GM21717 (cell line): ENCODE measurements around the gene MACROD2.

Experiments
- ATAC-seq: cut with Tn5 transposase; IDR thresholded peaks from one replicate; pipeline ENCODE4 v1.9.1; 2021; ENCODE audit warnings: mild to moderate bottlenecking, moderate library complexity; ENCODE audit not compliant: unreplicated experiment

The MACROD2 gene

DNA sequence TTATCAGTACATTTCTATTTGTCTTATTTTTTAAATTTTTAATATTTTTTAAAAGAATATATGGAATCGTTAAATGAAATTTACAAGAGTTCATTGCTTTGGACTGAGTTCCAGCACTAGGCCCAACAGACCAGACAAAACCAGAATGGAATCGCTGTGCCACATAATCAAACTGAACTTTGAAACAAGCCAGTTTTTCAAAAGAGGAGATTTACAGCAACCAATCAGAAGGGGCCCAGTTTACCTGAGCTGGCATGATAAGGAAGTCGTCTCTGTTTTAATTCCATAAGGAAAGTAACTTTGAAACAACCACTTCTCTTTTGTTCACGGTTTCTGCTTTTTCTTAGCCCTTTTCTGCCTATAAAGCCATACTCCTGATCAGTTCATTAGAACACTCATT is 635.7 kb downstream of the MACROD2 start:
- no peak for ATAC-seq

DNA sequence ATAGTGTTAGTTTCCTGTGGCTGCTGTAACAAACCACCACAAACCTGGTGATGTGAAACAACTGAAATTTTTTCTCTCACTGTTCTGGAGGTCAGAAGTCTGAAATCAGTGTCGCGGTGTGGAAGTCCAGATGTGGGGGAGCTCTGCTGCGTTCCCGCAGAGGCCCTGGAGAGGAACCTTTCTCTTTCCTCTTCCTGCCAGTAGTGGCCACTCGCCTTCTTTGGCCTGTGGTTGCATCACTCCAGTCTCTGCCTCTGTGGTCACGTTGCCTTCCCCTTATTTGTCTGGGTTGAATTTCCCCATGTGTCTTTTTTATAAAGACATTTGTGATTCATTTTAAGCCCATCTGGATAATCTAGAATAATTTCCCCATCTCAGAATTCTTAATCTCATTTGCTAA is 637.6 kb downstream of the MACROD2 start:
- ATAC-seq, result no peak

DNA sequence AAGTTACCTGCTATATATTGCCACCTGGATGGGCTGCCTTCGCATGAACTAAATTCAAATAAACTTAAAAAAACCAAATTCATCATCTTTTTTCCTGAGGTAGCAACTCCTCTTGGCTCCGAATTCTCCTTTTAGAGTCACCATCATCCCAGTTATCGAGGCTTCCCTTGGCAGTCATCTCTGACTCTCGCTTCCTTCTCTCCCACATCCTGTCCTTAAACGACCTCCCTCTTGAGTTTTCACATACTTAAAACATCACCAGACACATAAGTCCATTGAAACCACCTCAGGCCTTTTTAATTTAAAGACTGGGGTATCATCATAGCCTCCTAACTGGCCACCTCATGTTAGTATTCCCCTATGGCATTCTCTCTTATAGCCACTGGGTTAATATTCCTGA is 638.2 kb downstream of the MACROD2 start:
- no peak for ATAC-seq

DNA sequence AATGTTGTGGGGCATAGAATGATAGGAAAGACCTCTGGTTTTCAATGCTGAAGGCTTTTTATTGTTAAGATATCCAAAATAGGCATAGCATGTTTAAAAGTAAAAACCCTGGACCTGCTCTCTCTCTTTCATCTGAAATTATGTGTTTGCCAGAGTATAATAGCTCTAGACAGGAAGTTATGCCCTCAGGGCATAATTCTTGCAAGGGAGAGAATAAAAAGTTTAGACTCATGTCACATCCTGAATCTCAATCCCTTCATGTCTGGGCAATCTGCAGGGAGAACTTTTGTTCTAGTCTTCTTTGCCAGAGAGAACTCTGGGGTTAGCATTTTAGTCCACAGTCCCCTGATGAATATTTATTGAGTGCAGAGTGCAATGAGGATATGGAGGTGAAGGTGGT is 639.3 kb downstream of the MACROD2 start:
- no peak for ATAC-seq

DNA sequence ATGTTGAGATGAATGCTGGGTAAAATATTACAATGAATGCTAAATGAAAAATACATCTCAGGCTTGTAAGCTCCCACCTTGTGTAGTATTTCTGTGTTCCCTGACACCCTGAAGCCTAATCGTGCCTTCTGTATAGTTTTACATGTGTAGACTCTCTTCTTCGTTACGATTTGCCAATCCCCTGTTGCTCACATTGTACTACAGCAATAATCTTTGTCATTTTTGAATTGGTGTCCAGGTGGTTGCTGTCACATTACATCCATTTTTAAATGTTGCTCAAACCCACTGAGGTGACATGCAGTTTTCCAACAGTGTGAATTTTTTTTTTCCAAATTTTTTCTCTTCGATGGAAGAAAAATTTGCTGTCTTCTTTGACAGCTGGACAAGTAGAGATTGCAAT is 642.1 kb downstream of the MACROD2 start:
- ATAC-seq, result no peak

DNA sequence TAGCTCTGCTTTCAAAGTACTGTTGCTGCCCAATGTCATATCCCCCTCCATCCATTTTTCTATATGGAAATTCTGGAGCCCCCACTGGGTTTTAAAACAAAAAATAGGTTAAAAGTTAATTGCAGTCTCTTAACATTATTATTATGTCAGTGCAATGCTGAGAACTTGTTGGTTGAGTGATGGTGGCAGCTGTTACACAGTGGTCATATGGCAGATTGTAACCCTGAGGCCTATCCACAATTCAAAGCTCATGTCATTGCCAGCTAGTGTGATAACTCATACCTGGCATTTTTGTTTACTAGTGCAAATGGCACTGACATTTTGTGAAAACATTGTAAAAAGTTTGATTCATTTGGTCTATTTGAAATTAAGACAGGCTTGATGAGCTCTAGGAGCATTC is 647.8 kb downstream of the MACROD2 start:
- ATAC-seq, result no peak

DNA sequence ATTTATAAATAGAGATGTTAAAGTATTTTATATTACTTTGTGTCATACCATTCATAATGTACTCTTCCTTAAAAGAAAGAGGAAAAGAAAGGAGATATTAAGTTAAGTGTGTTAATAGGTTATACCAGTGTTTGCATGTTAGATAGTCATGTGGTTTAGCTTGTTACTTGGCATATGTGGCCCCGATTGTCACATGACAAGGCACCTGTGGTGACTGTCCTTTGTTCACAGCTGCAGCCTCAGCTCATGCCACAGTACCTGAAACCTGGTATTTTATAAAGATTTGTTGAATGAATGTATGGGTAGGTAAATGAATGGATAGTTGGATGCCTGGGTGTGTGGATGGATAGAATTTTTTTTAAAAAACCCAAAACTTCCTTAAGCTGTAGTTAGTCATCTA is 648.2 kb downstream of the MACROD2 start:
- no peak for ATAC-seq

DNA sequence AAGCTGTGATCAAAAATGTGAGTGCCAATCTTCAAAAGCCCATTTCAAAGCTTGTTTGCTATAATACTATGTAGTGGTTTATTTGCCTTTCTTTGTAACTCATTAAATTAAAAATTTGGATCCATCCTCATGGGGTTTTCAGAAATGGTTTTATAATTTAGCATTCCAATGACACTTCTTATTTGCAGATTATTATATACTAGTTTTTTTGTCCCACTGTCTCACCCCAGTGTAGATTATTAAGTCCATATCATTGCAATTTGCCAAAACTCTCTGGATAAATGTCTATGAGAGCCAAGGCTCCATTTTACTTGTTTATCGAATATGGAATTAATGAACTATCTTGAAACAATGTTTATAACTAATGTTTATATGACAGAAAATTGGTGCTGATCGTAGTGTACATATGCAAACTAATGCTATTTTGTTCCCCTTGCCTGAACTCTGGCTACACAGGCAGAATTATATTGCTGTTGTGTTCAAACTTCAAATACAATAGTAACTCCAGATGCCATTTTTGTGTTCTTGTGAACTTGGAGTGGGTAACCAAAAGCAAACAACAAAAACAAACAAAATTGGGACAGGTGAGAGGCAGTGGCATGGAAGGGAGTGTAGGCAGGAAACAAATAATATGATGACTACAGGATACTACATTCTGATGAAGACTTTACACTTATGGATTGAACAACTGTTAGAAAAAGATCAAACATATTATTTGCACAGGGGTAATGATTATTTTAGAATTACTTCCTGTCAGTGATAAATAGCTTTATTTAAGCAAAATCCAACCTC is 649.2 kb downstream of the MACROD2 start:
- no peak for ATAC-seq

DNA sequence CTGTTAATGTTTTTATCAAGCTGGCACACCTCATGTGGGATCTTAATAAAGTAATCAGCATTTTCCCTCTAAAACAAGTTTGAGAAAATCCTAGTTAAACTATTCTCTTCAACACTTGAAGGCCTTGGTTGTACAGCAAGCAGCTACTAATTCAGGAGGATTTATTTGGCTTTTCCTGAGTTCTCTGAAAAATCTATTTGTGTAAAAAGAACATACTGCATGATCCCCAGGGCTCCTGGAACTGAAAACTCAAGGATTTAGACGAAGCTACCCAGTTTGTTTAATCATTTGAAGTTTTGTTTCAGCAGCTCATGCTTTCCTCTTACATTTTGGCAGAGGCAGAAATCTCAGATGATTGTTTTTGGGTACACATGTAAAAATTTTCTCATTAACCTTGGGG is 651.7 kb downstream of the MACROD2 start:
- ATAC-seq, result no peak

DNA sequence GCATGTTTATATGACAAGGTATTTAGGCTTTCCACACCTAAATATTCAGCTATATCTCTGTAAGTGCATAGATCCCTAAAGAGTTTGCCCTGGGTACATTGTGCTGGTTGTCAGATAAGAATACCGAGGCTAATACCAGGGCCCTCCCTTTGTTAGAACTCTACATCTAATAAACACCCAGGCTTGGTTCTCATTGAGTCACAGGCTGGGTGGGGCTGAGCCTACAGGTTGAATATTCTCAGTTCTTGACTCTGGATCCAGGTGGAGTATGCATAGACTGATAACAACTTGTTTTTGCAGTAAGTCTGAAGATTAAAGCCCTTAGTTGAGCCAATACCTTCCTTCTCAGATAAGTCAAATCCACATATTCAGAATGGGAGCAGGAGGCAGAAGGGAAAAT is 654.3 kb downstream of the MACROD2 start:
- no peak for ATAC-seq

DNA sequence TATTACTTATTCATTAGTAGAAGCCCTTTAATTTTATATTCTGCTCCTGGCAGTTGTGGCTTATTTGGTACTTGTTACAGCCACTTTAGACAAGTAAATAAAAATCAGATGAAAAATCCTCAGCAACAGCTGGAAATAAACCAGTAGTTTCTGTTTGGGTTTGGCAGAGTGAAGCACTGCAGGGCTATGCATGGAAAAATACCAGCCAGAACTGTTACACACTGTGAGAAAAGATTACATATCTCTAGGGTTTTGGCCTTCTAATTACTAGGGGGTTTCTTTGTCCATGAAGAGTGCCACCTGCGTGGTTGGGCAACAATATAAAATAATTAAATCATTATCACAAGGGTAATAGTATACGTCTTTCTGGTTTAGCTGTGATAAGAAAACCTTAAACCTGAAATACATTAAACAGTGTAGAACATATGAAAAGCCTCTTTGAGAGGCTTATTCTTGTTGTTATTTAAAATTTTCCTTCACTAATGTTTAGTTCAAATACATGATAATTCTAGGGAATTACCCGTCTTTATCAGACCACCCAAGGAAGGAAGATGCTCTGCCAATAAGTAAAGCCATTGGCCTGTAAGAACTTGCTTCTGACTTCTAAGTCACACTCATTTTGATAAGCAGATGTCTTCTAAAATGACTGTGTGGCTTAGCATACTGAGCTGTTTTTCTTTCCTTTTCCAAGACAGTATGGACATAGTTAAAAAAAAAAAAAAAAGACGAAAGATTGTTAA is 662.1 kb downstream of the MACROD2 start:
- no peak for ATAC-seq

DNA sequence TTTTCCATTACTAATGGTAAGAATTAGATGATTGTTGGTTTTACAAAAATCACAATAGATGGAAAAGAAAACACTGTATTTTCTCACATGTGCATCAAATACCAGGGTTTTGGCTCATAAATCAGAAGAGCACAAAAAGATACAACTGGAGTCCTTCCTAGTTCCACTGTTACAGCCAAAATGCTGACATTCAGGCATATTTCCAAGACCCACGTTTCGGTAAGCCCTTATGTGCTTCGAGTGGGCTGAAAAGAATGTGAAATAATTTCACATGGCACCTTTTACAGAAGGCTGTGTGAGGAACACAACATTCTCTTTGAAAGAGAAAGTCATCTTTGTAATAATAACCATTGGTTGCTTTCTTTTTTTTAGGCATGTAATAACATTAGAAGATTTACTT is 668.8 kb downstream of the MACROD2 start:
- ATAC-seq, result no peak

DNA sequence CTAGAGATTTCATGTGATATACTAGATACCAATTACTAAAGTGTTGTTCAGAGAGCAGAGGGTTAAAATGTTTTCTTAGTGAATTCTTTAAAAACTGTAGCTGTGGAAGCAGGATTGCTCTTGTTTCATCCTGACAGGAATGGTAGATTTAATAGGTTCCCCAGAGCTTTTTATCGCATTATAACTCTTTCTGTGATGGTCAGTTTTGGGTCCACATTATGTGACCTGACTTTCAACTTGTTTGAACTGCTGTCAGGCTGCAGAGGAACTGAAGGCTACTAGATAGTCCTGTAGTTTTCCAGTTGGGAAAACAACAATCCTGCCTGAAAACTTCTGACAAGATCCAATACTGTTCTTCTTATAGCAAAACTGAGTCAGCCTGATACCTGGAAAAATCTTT is 671.4 kb downstream of the MACROD2 start:
- no peak for ATAC-seq

DNA sequence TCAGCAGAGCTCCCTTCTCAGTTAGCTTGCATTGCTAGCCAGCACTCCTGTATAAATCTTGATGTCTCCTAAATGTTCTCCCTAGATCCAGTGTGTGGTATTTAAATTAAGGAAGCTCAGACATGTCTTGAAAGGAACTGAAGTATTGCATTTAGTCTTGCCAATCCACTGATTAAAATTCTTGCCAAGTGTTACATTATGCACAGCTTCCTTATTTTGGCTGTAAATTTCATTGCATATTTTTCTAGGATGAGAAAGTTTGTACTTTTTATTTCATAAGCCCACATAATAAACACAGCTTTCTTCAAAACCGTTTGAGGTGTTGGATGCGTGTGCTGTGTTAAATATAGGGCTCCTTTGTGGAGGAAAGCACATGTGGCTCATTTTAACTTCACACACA is 671.9 kb downstream of the MACROD2 start:
- no peak for ATAC-seq

DNA sequence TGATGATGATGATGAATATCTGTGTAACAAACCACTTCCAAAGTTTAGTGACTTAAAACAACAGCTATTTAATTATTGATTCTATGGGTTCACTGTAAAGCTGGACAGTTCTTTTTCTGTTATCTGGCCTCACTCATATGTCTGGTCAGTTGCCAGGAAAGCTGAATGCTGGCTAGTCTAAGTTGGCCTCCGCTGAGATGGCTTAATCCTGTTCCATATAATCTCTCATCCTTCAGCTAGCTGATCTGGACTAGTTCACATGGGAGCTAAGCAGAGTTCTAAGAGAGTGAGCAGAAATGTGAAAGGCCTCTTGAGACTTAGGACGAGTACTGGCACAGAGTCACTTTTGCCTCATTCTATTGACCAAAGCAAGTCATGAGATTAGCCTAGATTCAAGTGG is 676.8 kb downstream of the MACROD2 start:
- no peak for ATAC-seq

DNA sequence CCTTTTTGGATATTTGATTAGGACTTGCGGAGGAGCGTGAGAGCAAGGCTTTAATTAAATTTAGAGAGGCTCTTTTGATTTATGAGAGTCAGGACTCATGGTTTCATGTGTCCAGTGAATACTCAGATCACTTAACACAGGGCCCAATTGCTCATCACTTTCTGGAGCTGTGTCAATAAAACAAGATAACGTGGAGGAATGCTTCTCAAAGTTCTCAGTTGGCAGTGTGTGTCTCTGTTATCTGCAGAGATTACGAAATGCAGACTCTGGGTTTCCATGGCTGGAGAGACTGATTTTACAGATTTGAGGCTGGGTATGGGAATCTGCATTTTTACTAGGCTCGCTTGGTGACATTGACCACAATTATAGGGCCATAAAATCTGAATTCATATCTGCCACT is 677.8 kb downstream of the MACROD2 start:
- ATAC-seq, result no peak

DNA sequence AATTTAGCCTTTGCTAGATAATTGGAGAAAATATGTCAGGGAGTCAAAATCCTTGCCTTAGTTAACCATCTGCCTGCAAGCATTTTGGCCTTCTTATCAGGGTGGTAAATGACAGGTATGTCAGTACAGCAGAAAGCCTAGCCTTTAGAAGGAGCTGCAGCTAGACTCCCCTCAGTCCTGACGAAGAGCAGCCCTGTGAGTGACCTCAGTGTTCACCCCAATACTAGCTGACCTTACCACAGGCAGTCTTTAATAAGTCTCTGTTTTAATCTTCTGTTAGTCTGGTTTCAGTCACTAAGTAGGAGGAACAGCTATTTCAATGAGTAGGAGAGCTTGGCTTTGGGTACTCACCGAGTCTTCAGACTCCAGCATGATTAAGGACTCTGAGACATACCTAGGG is 682.1 kb downstream of the MACROD2 start:
- ATAC-seq, result no peak

DNA sequence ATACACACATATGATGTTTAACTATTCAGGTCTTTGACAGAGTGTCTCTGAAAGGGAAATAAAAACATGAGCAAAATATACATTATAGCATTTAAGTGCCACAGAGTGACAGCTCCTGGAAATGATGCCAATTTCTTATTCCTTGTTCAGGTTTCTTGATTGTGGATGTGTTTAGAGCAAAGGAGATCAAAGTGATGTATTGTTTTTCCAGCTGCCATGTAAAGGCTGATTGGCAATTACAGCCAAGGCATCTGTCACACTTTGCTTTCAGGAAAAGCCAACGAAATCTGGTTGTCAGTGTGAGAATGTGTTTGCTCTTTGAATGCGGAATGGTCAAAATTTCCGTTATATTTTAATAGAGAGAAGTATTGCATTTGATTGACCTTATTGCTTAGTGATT is 689.9 kb downstream of the MACROD2 start:
- no peak for ATAC-seq

DNA sequence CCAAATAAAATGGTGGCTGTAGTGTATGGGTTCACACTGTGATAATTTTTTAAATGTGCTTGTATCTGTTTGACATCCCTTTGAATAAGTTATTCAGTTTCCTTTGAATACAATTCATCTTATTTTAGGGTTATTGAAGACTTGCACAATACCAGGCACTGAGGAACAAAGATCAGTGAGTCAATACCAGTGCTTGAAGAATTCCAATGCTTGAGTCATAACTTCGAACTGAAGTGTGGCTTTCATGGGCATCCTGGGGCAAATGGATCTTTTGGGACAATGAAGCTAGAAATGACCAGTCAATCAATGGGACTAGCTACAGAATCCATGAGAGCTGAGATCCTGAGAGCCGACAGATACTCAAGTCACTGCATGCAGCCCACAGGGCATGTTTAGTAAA is 692.0 kb downstream of the MACROD2 start:
- no peak for ATAC-seq

DNA sequence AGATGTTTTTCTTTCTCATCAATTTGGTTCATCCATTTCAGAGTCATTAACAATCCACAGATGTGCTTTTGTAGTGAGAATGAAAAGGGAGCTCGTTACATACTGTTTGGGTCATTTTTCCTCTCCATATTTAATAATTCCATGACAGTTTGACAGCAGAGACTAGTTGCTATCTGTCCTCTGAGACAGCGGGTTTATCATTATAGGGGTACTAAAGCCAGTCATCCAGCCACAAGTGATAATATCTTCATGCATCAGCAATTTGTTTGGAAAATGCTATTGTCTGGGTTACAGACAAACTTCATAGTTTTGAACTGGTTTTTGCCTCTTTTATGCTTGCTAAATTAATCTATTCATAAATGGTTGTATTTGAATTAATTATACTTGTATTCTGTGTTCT is 692.7 kb downstream of the MACROD2 start:
- no peak for ATAC-seq

DNA sequence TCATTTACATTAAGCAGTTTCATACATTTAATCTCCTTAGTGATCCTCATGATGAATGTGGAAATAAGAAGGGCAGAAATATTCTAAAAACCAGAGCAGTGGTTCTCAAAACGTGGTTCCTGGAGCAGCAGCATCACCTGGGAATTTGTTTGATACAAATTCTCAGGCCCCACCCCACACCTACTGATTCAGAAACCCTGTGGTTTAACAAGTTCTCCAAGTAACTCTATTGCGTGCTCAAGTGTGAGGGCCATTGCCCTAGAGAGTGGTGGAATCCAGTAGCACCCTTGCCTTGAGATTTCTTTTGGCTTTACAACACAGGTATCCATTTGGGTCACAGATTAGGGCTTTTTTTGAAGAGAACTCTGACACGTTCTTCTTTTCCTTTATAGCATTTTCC is 696.7 kb downstream of the MACROD2 start:
- no peak for ATAC-seq

DNA sequence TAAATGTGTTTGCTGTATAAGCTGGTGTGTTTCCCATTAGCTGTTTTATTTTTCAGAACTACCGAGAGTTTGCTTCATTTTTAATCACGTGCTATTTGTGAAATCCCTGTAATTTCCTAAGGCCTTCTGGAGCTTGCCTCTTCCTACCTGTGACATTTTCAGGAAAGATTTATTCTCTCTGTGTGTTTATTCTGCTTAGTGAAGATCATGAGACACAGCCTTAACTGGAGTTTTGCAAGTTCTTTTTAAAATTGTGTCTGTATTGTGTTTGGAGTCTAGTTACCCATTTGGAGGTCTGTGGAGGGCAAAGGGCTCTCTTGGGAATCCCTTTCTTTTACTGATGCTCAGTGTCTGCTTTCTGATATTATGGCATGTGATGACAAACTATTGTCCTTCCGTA is 701.2 kb downstream of the MACROD2 start:
- no peak for ATAC-seq

DNA sequence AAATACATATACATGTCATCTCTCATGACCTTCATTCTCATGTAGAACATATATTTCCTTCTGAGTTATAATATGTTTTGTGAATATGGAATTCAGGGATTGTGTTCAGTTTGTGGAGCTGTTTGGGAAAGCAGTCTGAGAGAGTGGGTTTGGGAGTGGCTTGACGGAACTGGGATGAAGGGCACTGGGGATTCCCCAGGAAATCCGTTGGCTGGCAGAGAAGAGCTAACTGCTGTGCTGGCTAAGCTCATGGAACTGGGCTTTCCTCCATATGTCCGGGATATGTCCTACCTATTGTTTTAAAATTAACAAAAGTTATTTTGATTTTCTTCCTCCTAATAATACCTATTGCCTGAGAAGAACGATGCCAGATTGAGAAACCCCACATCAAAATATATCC is 701.6 kb downstream of the MACROD2 start:
- ATAC-seq, result no peak
